ENCODE results near the gene PAK4.

The PAK4 gene

GRCh38 chr19:39160889-39161672 is 35.5 kb downstream of the PAK4 start:
- H3K4me1 ChIP-seq (ENCODE audit: low read depth, poor library complexity, severe bottlenecking) = no peaks in the 10 kb centered on the region
- no peak overlapping the region for H3K9ac ChIP-seq
- H3K36me3 ChIP-seq (ENCODE audit: insufficient read depth) = no peaks in the 10 kb centered on the region
- no peak overlapping the region for H3K27ac ChIP-seq
- 0 out of 2 replicates have a peak, but pooled peaks cover 4% of the 10 kb centered on the region for H3K79me2 ChIP-seq (ENCODE audit: insufficient read depth, low read depth)
- no peaks in the 10 kb centered on the region for H3K27me3 ChIP-seq (ENCODE audit: insufficient read depth, low read depth)
- no peak overlapping the region for H2AFZ ChIP-seq (ENCODE audit: low read depth)
- H3K4me2 ChIP-seq = no peak overlapping the region
- no peak overlapping the region for H3K4me3 ChIP-seq (IDR thresholded peaks at IDR 0.05; ENCODE audit: insufficient read depth, low read depth, low read length)
- H4K20me1 ChIP-seq (ENCODE audit: insufficient read depth) = no peaks in the 10 kb centered on the region
- TF ChIP-seq CTCF (conservative IDR thresholded peaks at IDR 0.05; ENCODE audit: low read depth, low read length) = no peak

GRCh38 chr19:39162441-39163043 is 37.0 kb downstream of the PAK4 start:
- no peaks in the 10 kb centered on the region for H3K27me3 ChIP-seq (ENCODE audit: insufficient read depth, low read depth)
- no peak for TF ChIP-seq CTCF (conservative IDR thresholded peaks at IDR 0.05; ENCODE audit: low read depth, low read length)
- H3K4me2 ChIP-seq = no peak overlapping the region
- H3K4me1 ChIP-seq (ENCODE audit: low read depth, poor library complexity, severe bottlenecking) = no peaks in the 10 kb centered on the region
- no peaks in the 10 kb centered on the region for H4K20me1 ChIP-seq (ENCODE audit: insufficient read depth)
- no peak overlapping the region for H3K27ac ChIP-seq
- H3K79me2 ChIP-seq (ENCODE audit: insufficient read depth, low read depth) = no peaks in the 10 kb centered on the region
- no peaks in the 10 kb centered on the region for H3K36me3 ChIP-seq (ENCODE audit: insufficient read depth)
- no peak overlapping the region for H3K9ac ChIP-seq
- no peak overlapping the region for H2AFZ ChIP-seq (ENCODE audit: low read depth)
- H3K4me3 ChIP-seq (IDR thresholded peaks at IDR 0.05; ENCODE audit: insufficient read depth, low read depth, low read length) = no peak overlapping the region

GRCh38 chr19:39163621-39164020 is 38.0 kb downstream of the PAK4 start:
- no peak for TF ChIP-seq CTCF (conservative IDR thresholded peaks at IDR 0.05; ENCODE audit: low read depth, low read length)
- no peaks in the 10 kb centered on the region for H3K4me1 ChIP-seq (ENCODE audit: low read depth, poor library complexity, severe bottlenecking)
- H3K79me2 ChIP-seq (ENCODE audit: insufficient read depth, low read depth) = no peaks in the 10 kb centered on the region
- no peak overlapping the region for H3K9ac ChIP-seq
- no peak overlapping the region for H3K4me2 ChIP-seq
- no peaks in the 10 kb centered on the region for H3K27me3 ChIP-seq (ENCODE audit: insufficient read depth, low read depth)
- H2AFZ ChIP-seq (ENCODE audit: low read depth) = no peak overlapping the region
- no peak overlapping the region for H3K27ac ChIP-seq
- no peaks in the 10 kb centered on the region for H3K36me3 ChIP-seq (ENCODE audit: insufficient read depth)
- no peaks in the 10 kb centered on the region for H4K20me1 ChIP-seq (ENCODE audit: insufficient read depth)
- H3K4me3 ChIP-seq (IDR thresholded peaks at IDR 0.05; ENCODE audit: insufficient read depth, low read depth, low read length) = no peak overlapping the region

GRCh38 chr19:39164289-39164688 is 38.7 kb downstream of the PAK4 start:
- no peak overlapping the region for H3K27ac ChIP-seq
- no peaks in the 10 kb centered on the region for H3K4me1 ChIP-seq (ENCODE audit: low read depth, poor library complexity, severe bottlenecking)
- no peak overlapping the region for H3K4me2 ChIP-seq
- no peak for TF ChIP-seq CTCF (conservative IDR thresholded peaks at IDR 0.05; ENCODE audit: low read depth, low read length)
- H2AFZ ChIP-seq (ENCODE audit: low read depth) = no peak overlapping the region
- H4K20me1 ChIP-seq (ENCODE audit: insufficient read depth) = no peaks in the 10 kb centered on the region
- H3K4me3 ChIP-seq (IDR thresholded peaks at IDR 0.05; ENCODE audit: insufficient read depth, low read depth, low read length) = no peak overlapping the region
- H3K79me2 ChIP-seq (ENCODE audit: insufficient read depth, low read depth) = no peaks in the 10 kb centered on the region
- no peaks in the 10 kb centered on the region for H3K36me3 ChIP-seq (ENCODE audit: insufficient read depth)
- no peaks in the 10 kb centered on the region for H3K27me3 ChIP-seq (ENCODE audit: insufficient read depth, low read depth)
- H3K9ac ChIP-seq = no peak overlapping the region

Data from KMS-11 (cell line).